CD14-positive monocyte (primary cell): ENCODE measurements around the gene THSD4. TPM values are rescaled to one million over a fixed set of nuclear protein-coding genes. Genes with fewer than 3 reads are reported as not detected.

Source experiments
- DNase-seq, 3 donors: peaks; one replicate each; pipeline ENCODE4 v3.0.0-alpha.2; 2011 to 2022
- H2AFZ ChIP-seq: 2 replicates; pipeline ENCODE4 v1.6.0; 2012; ENCODE audit warnings: mild to moderate bottlenecking, low read depth, low read length, inconsistent platforms; ENCODE audit not compliant: insufficient read depth, poor library complexity, severe bottlenecking
- H3K27ac ChIP-seq, 2 donors: 1 replicate in 1 of 2; 2 replicates in 1 of 2; pipeline ENCODE4 v1.5.1; 2012 to 2013; ENCODE audit warnings: low read length in 2 of 2, control low read depth in 1 of 2, inconsistent platforms in 1 of 2, low read depth in 1 of 2, mild to moderate bottlenecking in 1 of 2
- H3K27me3 ChIP-seq, 2 donors: one replicate each; pipeline versions ENCODE4 v1.6.0 to v1.6.1; 2011 to 2013; ENCODE audit warnings: low read length in 2 of 2; ENCODE audit not compliant: control insufficient read depth in 2 of 2, insufficient read depth in 2 of 2
- H3K36me3 ChIP-seq, 2 donors: replicated peaks in 1 of 2; 1 replicate in 1 of 2; 2 replicates in 1 of 2; pipeline versions ENCODE4 v1.5.1 to v1.6.1; 2012 to 2013; ENCODE audit warnings: low read length in 2 of 2, control low read depth in 1 of 2, inconsistent platforms in 1 of 2, mild to moderate bottlenecking in 1 of 2; ENCODE audit not compliant: insufficient read depth in 2 of 2, control insufficient read depth in 1 of 2
- H3K4me1 ChIP-seq, 2 donors: 1 replicate in 1 of 2; 2 replicates in 1 of 2; pipeline versions ENCODE4 v1.5.1 to v1.6.1; 2012 to 2013; ENCODE audit warnings: low read length in 2 of 2, control low read depth in 1 of 2, inconsistent platforms in 1 of 2, mild to moderate bottlenecking in 1 of 2, moderate library complexity in 1 of 2; ENCODE audit not compliant: insufficient read depth in 2 of 2, control insufficient read depth in 1 of 2
- H3K4me2 ChIP-seq: replicated peaks from 2 replicates; pipeline ENCODE3; 2012; ENCODE audit warnings: low read length, moderate library complexity, mild to moderate bottlenecking; ENCODE audit not compliant: poor library complexity, severe bottlenecking; ENCODE audit errors: extremely low read depth
- H3K4me3 ChIP-seq, 3 experiments: fragments of 200-600 bp in 1 of 3; sonication (generic) in 1 of 3; replicated peaks in 1 of 3; 1 replicate in 2 of 3; 2 replicates in 1 of 3; pipeline ENCODE4 v1.5.1; 2011 to 2013; ENCODE audit warnings: low read length in 3 of 3, mild to moderate bottlenecking in 3 of 3, control low read depth in 2 of 3, low read depth in 2 of 3, inconsistent platforms in 1 of 3, moderate library complexity in 1 of 3
- H3K79me2 ChIP-seq: 2 replicates; pipeline ENCODE4 v1.6.0; 2012; ENCODE audit warnings: mild to moderate bottlenecking, control low read depth, inconsistent platforms, low read length, moderate library complexity; ENCODE audit not compliant: insufficient read depth
- H3K9ac ChIP-seq: 2 replicates; pipeline ENCODE4 v1.6.0; 2017; ENCODE audit warnings: low read length, mild to moderate bottlenecking; ENCODE audit not compliant: insufficient read depth, poor library complexity, severe bottlenecking
- H3K9me3 ChIP-seq, 2 donors: replicated peaks in 1 of 2; 1 replicate in 1 of 2; 2 replicates in 1 of 2; pipeline versions ENCODE4 v1.5.1 to v1.6.1; 2012 to 2013; ENCODE audit warnings: low read length in 2 of 2, control low read depth in 1 of 2; ENCODE audit not compliant: control insufficient read depth in 1 of 2, insufficient read depth in 1 of 2
- H4K20me1 ChIP-seq: 2 replicates; pipeline ENCODE4 v1.6.0; 2012; ENCODE audit warnings: mild to moderate bottlenecking, low read length, control low read depth, moderate library complexity; ENCODE audit not compliant: insufficient read depth
- H3K27ac Mint-ChIP-seq, 7 donors: one replicate each; pipeline ENCODE4 v1.8.0; 2020; ENCODE audit warnings: mild to moderate bottlenecking in 7 of 7, mixed read lengths in 7 of 7, moderate library complexity in 6 of 7, inconsistent platforms in 2 of 7
- H3K27me3 Mint-ChIP-seq, 3 donors: one replicate each; pipeline ENCODE4 v1.8.0; 2021 to 2022; ENCODE audit warnings: low read depth in 3 of 3, mild to moderate bottlenecking in 3 of 3, mixed read lengths in 3 of 3, moderate library complexity in 3 of 3, inconsistent platforms in 1 of 3
- H3K36me3 Mint-ChIP-seq, 2 donors: one replicate each; pipeline ENCODE4 v1.8.0; 2020; ENCODE audit warnings: mixed read lengths in 2 of 2, inconsistent platforms in 1 of 2, mild to moderate bottlenecking in 1 of 2
- H3K4me1 Mint-ChIP-seq: one replicate; pipeline ENCODE4 v1.8.0; 2020; ENCODE audit warnings: mild to moderate bottlenecking, mixed read lengths
- H3K4me3 Mint-ChIP-seq, 2 donors: one replicate each; pipeline ENCODE4 v1.8.0; 2020; ENCODE audit warnings: mild to moderate bottlenecking in 2 of 2, mixed read lengths in 2 of 2, moderate library complexity in 1 of 2
- H3K9me3 Mint-ChIP-seq, 7 donors: one replicate each; pipeline ENCODE4 v1.8.0; 2020 to 2022; ENCODE audit warnings: mixed read lengths in 7 of 7, mild to moderate bottlenecking in 6 of 7, moderate library complexity in 6 of 7, inconsistent platforms in 2 of 7
- WGBS: methylation state at CpG from one replicate; pipeline ENCODE4 v1.1.5; 2013; ENCODE audit warnings: missing lambda C conversion rate; ENCODE audit not compliant: insufficient coverage; 5-methylcytosine and 5-hydroxymethylcytosine counted together
- intact Hi-C, 2 donors: fragments of 100-400 bp; cut with micrococcal nuclease; formaldehyde crosslinking; loops; one replicate each; pipeline versions ENCODE4 v1.15.0 to v1.15.1; 2023
- polyA plus RNA-seq, 3 donors: library from polyadenylated mRNA; depleted of rRNA in 1 of 3; unstranded in 2 of 3; stranded (reverse) in 1 of 3; fragments of 300-500 nt in 2 of 3; fragments of >200 nt in 1 of 3; fragmentation: Illumina TruSeq in 2 of 3; gene quantifications; 1 replicate in 2 of 3; 2 replicates in 1 of 3; pipeline ENCODE4 v1.2.3, GENCODE V29; 2012 to 2021
- TF ChIP-seq, protein P1 (sequence below): fragments of 200-600 bp; IDR thresholded peaks from one replicate; pipeline ENCODE4 v1.8.0; 2022; ENCODE audit warnings: antibody characterized with exemption, mild to moderate bottlenecking

THSD4 gene
- polyA plus RNA-seq, 3 donors: not detected

DNA sequence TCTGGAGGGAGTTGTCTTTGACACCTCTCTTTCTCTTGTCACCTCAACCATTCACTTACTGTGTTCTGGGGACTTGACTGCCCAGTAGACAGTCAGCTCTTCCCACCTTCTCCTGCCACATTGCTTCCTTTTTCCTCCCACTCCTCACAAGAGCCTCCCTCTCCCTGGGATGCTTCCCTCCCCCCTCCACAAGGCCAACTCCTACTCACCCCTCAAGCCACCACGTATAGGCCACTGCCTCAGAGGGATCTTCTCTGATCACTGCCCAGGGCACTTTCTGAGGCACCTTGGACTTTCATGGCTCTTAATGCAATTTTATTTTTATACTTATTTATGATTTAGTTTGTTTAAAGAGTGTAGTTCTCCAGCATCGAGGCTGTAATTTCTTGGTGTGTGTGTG is 23.2 kb downstream of the THSD4 start:
- Histone ChIP-seq H3K9ac (no peak overlapping the region), H2AFZ (no peak overlapping the region), H3K9me3 (no peaks in the 10 kb centered on the region), H3K4me1 (no peaks in the 10 kb centered on the region), H3K27ac (no peak overlapping the region), H3K4me3 (no peak overlapping the region), H3K36me3 (no peaks in the 10 kb centered on the region), H4K20me1 (no peaks in the 10 kb centered on the region), H3K4me2 (no peak overlapping the region), H3K79me2 (no peaks in the 10 kb centered on the region), H3K27me3 (no peaks in the 10 kb centered on the region)
- no peaks in the 10 kb centered on the region for H3K36me3 Mint-ChIP-seq
- no peak overlapping the region for H3K27ac Mint-ChIP-seq
- TF ChIP-seq, protein P1, sequence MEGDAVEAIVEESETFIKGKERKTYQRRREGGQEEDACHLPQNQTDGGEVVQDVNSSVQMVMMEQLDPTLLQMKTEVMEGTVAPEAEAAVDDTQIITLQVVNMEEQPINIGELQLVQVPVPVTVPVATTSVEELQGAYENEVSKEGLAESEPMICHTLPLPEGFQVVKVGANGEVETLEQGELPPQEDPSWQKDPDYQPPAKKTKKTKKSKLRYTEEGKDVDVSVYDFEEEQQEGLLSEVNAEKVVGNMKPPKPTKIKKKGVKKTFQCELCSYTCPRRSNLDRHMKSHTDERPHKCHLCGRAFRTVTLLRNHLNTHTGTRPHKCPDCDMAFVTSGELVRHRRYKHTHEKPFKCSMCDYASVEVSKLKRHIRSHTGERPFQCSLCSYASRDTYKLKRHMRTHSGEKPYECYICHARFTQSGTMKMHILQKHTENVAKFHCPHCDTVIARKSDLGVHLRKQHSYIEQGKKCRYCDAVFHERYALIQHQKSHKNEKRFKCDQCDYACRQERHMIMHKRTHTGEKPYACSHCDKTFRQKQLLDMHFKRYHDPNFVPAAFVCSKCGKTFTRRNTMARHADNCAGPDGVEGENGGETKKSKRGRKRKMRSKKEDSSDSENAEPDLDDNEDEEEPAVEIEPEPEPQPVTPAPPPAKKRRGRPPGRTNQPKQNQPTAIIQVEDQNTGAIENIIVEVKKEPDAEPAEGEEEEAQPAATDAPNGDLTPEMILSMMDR: no peak
- DNase-seq: no peak
- no peak overlapping the region for H3K4me3 Mint-ChIP-seq
- no peaks in the 10 kb centered on the region for H3K4me1 Mint-ChIP-seq
- H3K9me3 Mint-ChIP-seq: peaks cover 1 to 10% (median 4%) of the 10 kb centered on the region in 7 donors
- peaks cover 5 to 7% (median 6%) of the 10 kb centered on the region in 3 donors for H3K27me3 Mint-ChIP-seq
- WGBS: no CpG with 5 or more reads among the region's 2 CpGs
- intact Hi-C loops: no loop called here

DNA sequence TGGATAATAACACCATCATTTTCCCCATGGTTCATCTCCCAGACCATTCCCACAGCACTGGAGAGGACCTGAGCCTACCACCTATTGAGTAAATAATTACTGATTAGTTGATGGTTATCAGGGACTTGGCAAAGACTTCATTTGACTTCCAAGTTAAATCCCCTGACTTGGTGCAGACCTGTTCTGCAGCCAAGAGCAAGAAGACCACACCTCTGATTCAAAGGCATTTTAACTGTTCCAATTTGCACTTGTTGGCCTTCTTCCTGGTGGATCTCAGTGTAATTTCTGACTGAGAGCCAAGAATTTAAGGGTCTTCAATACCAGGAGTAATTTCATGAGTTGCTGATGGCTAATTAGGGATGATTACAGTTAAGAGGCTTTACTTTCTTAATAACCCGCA is 24.0 kb downstream of the THSD4 start:
- no peaks in the 10 kb centered on the region for H3K36me3 ChIP-seq
- no peaks in the 10 kb centered on the region for H4K20me1 ChIP-seq
- intact Hi-C loops: no loop called here
- no peak overlapping the region for H3K4me3 ChIP-seq
- H3K9ac ChIP-seq: no peak overlapping the region
- no peak overlapping the region for H2AFZ ChIP-seq
- no peak overlapping the region for H3K27ac ChIP-seq
- no peak overlapping the region for H3K4me3 Mint-ChIP-seq
- H3K79me2 ChIP-seq: no peaks in the 10 kb centered on the region
- no peaks in the 10 kb centered on the region for H3K4me1 ChIP-seq
- no CpG with 5 or more reads among the region's 1 CpG for WGBS
- H3K9me3 ChIP-seq: no peaks in the 10 kb centered on the region
- H3K27ac Mint-ChIP-seq: no peak overlapping the region
- TF ChIP-seq, protein P1: no peak
- peaks cover 7 to 9% (median 8%) of the 10 kb centered on the region in 3 donors for H3K27me3 Mint-ChIP-seq
- H3K36me3 Mint-ChIP-seq: no peaks in the 10 kb centered on the region
- no peak overlapping the region for H3K4me2 ChIP-seq
- H3K4me1 Mint-ChIP-seq: no peaks in the 10 kb centered on the region
- no peak for DNase-seq
- peaks cover 1 to 10% (median 4%) of the 10 kb centered on the region in 7 donors for H3K9me3 Mint-ChIP-seq
- H3K27me3 ChIP-seq: no peaks in the 10 kb centered on the region
